ENCODE data around the gene CCDC40. TPM values are rescaled to one million over a fixed set of nuclear protein-coding genes. Genes with fewer than 3 reads are reported as not detected.

The CCDC40 gene
- total and polyA plus RNA-seq, 2 donors (not counting 1 experiment from before 2014, with no cell fraction given): 0.53 to 1.5 TPM

- Histone ChIP-seq H3K9ac (ENCODE audit: insufficient read depth, low read length) (no peak overlapping the region), H4K20me1 (ENCODE audit: control insufficient read depth, extremely low read depth, insufficient read depth, low read length) (no peaks in the 10 kb centered on the region), H3K36me3 (ENCODE audit: control insufficient read depth, insufficient read depth, low read length) (no peaks in the 10 kb centered on the region), H3K9me3 (ENCODE audit: control insufficient read depth, insufficient read depth, low read depth, low read length) (no peaks in the 10 kb centered on the region), H3K4me2 (ENCODE audit: extremely low read depth, insufficient read depth, low read length) (no peak overlapping the region), H3K4me1 (ENCODE audit: control insufficient read depth, extremely low read depth, insufficient read depth, low read length) (no peaks in the 10 kb centered on the region), H3K27ac (ENCODE audit: insufficient read depth, low read length) (no peak overlapping the region), H3K4me3 (replicated peaks in 1 of 4; ENCODE audit: control extremely low read depth in 1 of 4, insufficient read depth in 1 of 4, low read depth in 3 of 4, low read length in 4 of 4) (no peak overlapping the region), H3K79me2 (ENCODE audit: control insufficient read depth, insufficient read depth, low read length) (no peaks in the 10 kb centered on the region), H3K27me3 (ENCODE audit: control insufficient read depth, insufficient read depth, low read length) (no peaks in the 10 kb centered on the region), H2AFZ (ENCODE audit: low read length) (no peak overlapping the region)
- TF ChIP-seq, protein P1, sequence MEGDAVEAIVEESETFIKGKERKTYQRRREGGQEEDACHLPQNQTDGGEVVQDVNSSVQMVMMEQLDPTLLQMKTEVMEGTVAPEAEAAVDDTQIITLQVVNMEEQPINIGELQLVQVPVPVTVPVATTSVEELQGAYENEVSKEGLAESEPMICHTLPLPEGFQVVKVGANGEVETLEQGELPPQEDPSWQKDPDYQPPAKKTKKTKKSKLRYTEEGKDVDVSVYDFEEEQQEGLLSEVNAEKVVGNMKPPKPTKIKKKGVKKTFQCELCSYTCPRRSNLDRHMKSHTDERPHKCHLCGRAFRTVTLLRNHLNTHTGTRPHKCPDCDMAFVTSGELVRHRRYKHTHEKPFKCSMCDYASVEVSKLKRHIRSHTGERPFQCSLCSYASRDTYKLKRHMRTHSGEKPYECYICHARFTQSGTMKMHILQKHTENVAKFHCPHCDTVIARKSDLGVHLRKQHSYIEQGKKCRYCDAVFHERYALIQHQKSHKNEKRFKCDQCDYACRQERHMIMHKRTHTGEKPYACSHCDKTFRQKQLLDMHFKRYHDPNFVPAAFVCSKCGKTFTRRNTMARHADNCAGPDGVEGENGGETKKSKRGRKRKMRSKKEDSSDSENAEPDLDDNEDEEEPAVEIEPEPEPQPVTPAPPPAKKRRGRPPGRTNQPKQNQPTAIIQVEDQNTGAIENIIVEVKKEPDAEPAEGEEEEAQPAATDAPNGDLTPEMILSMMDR (conservative IDR thresholded peaks at IDR 0.05 in 1 of 2, IDR thresholded peaks at IDR 0.05 in 1 of 2; ENCODE audit: low read depth in 1 of 2, low read length in 2 of 2): no peak
- DNase-seq (ENCODE audit: low read depth in 2 of 2): no peak
Observed at GRCh38 chr17:80113033-80113484, 76.6 kb downstream of the CCDC40 start.

DNA sequence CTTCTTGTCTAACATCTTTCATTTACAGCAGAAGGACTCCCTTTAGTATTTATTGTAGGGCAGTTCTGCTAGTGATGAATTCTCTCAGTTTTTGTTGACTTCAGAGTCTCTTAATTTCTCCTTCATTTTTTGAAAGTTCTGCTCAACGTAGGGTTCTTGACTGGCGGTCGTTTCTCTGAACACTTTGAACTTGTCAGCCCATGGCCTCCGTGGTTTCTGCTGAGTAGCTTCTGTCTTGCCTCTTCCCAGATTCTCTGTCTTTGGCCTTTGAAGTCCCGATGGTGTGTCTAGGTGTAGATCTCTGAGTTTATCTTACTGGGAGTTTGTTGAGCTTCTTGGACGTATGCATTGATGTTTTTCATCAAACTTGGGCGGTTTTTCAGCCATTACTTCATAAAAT, 78.3 kb downstream of the CCDC40 start:
- H3K27me3 ChIP-seq (ENCODE audit: control insufficient read depth, insufficient read depth, low read length): no peaks in the 10 kb centered on the region
- DNase-seq (ENCODE audit: low read depth in 2 of 2): no peak
- no peaks in the 10 kb centered on the region for H3K36me3 ChIP-seq (ENCODE audit: control insufficient read depth, insufficient read depth, low read length)
- no peak overlapping the region for H3K4me3 ChIP-seq (replicated peaks in 1 of 4; ENCODE audit: control extremely low read depth in 1 of 4, insufficient read depth in 1 of 4, low read depth in 3 of 4, low read length in 4 of 4)
- H3K4me2 ChIP-seq (ENCODE audit: extremely low read depth, insufficient read depth, low read length): no peak overlapping the region
- no peak overlapping the region for H3K9ac ChIP-seq (ENCODE audit: insufficient read depth, low read length)
- no peak overlapping the region for H3K27ac ChIP-seq (ENCODE audit: insufficient read depth, low read length)
- TF ChIP-seq EZH2 (IDR thresholded peaks at IDR 0.05; ENCODE audit: low read length, missing control alignments): no peak
- TF ChIP-seq, protein P1 (conservative IDR thresholded peaks at IDR 0.05 in 1 of 2, IDR thresholded peaks at IDR 0.05 in 1 of 2; ENCODE audit: low read depth in 1 of 2, low read length in 2 of 2): no peak
- H2AFZ ChIP-seq (ENCODE audit: low read length): no peak overlapping the region
- no peaks in the 10 kb centered on the region for H3K79me2 ChIP-seq (ENCODE audit: control insufficient read depth, insufficient read depth, low read length)
- H3K9me3 ChIP-seq (ENCODE audit: control insufficient read depth, insufficient read depth, low read depth, low read length): no peaks in the 10 kb centered on the region
- no peaks in the 10 kb centered on the region for H3K4me1 ChIP-seq (ENCODE audit: control insufficient read depth, extremely low read depth, insufficient read depth, low read length)
- no peaks in the 10 kb centered on the region for H4K20me1 ChIP-seq (ENCODE audit: control insufficient read depth, extremely low read depth, insufficient read depth, low read length)

DNA sequence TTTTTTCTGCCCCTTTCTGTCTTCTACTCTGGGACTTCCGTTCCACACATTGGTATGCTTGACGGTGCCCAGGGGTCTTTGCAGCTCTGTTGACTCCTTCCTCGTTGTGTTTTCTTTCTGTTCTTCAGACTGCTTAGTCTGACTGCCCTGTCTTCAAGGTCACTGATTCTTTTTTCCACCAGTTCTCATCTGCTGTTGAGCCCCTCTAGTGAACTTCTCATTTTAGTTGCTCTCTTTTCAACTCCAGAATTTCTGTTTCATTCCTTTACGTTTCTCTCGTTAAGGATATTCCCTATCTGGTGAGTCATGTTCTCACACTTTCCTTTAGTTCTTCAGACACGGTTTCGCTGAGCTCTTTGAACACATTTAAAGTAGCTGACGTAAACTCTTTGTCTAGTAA, 78.7 kb downstream of the CCDC40 start:
- H3K9ac ChIP-seq (ENCODE audit: insufficient read depth, low read length): no peak overlapping the region
- no peaks in the 10 kb centered on the region for H3K27me3 ChIP-seq (ENCODE audit: control insufficient read depth, insufficient read depth, low read length)
- H2AFZ ChIP-seq (ENCODE audit: low read length): no peak overlapping the region
- no peaks in the 10 kb centered on the region for H3K9me3 ChIP-seq (ENCODE audit: control insufficient read depth, insufficient read depth, low read depth, low read length)
- H4K20me1 ChIP-seq (ENCODE audit: control insufficient read depth, extremely low read depth, insufficient read depth, low read length): no peaks in the 10 kb centered on the region
- no peaks in the 10 kb centered on the region for H3K4me1 ChIP-seq (ENCODE audit: control insufficient read depth, extremely low read depth, insufficient read depth, low read length)
- no peak overlapping the region for H3K27ac ChIP-seq (ENCODE audit: insufficient read depth, low read length)
- DNase-seq (ENCODE audit: low read depth in 2 of 2): no peak
- H3K4me2 ChIP-seq (ENCODE audit: extremely low read depth, insufficient read depth, low read length): no peak overlapping the region
- no peak overlapping the region for H3K4me3 ChIP-seq (replicated peaks in 1 of 4; ENCODE audit: control extremely low read depth in 1 of 4, insufficient read depth in 1 of 4, low read depth in 3 of 4, low read length in 4 of 4)
- TF ChIP-seq, protein P1 (conservative IDR thresholded peaks at IDR 0.05 in 1 of 2, IDR thresholded peaks at IDR 0.05 in 1 of 2; ENCODE audit: low read depth in 1 of 2, low read length in 2 of 2): no peak
- no peak for TF ChIP-seq EZH2 (IDR thresholded peaks at IDR 0.05; ENCODE audit: low read length, missing control alignments)
- no peaks in the 10 kb centered on the region for H3K79me2 ChIP-seq (ENCODE audit: control insufficient read depth, insufficient read depth, low read length)
- no peaks in the 10 kb centered on the region for H3K36me3 ChIP-seq (ENCODE audit: control insufficient read depth, insufficient read depth, low read length)

Data from fibroblast of lung (primary cell).